ENCODE results near the gene CYP4A22.

The CYP4A22 gene

DNA sequence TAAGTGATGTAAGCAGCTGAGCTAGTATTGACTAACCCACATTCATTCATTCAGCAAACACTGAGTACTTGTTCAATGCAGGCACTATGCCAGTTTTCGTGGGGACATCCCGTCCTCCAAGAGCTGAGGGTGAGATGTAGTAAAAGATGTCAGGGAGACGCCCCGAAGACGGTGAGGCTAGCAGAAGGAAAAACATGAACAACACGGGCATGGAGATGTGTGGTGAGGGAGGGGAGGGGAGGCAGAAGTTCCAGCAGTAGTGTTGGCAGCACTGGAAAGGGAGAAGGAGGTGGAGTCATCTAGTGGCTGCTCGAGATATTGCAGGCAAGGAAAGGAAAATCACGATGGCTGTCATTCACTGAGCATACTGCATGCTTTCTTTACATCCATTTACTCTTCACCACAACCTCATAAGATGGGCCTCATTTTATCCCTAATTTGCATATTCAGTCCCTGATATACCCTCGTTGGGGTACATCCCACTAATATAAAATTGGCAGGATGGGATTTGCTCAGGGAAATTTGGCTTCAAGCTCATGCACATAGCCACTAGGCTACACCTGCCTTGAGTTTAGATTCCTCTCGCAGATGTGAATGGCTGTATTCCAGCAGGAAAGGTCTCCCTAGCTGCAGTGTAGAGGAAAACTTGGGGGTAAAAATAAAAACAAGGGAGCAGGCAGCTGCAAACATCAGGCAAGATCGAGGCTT, 38.1 kb downstream of the CYP4A22 start:
- H3K4me1 Mint-ChIP-seq (ENCODE audit: low read depth): peaks cover 6% of the 10 kb centered on the region
- H3K9me3 Mint-ChIP-seq: no peaks in the 10 kb centered on the region
- no peak overlapping the region for H3K4me3 Mint-ChIP-seq
- DNase-seq (ENCODE audit: low spot score): peak; percentile 30
- no peak overlapping the region for H3K27ac Mint-ChIP-seq
- no peaks in the 10 kb centered on the region for H3K36me3 Mint-ChIP-seq (ENCODE audit: low read depth)
- H3K27me3 Mint-ChIP-seq (ENCODE audit: low read depth): peaks cover 5% of the 10 kb centered on the region

DNA sequence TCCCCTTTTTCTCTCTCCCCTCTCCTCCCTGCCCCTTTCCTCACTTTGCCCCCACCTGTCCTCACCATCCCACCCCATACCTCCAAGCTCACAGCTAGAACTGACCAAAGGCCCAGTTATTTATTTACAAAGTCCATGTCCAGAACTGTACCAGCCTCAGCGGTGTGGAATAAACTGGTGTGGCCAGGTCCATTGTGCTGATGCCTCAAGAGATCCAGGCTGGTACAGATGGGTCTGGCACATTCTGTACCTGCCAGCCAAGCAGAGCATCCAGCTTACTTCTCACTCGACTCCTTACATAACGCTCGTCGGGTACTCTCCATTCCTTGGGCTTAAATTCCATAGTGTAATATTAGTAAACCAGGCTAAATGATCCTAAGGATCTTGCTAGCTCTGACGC, 40.8 kb downstream of the CYP4A22 start:
- DNase-seq (ENCODE audit: low spot score): no peak
- Mint-ChIP-seq H3K36me3 (ENCODE audit: low read depth) (no peaks in the 10 kb centered on the region), H3K9me3 (no peaks in the 10 kb centered on the region), H3K4me1 (ENCODE audit: low read depth) (peaks cover 6% of the 10 kb centered on the region), H3K27ac (no peak overlapping the region), H3K27me3 (ENCODE audit: low read depth) (peaks cover 10% of the 10 kb centered on the region), H3K4me3 (no peak overlapping the region)

DNA sequence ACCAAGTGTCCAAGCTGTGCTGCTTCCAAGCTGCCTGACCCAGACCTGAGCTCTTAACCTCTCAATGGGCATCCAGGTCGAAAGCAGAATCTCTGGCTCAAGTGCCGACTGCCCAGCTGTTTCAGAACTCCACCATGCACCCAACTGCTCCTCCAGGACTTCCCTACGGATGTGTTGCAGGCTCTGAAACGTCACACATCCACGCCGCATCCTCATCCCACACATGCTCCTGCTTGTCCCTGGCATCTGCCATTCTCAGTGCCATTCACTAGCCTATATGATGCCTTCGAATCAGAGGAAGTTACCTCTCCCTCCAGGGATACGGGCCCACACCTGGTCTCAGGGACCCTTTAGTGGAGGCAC, 41.4 kb downstream of the CYP4A22 start:
- H3K27me3 Mint-ChIP-seq (ENCODE audit: low read depth): peaks cover 10% of the 10 kb centered on the region
- peak overlapping the region; percentile 87 for H3K4me3 Mint-ChIP-seq
- H3K4me1 Mint-ChIP-seq (ENCODE audit: low read depth): peaks cover 6% of the 10 kb centered on the region
- peak overlapping the region; percentile 91 for H3K27ac Mint-ChIP-seq
- no peaks in the 10 kb centered on the region for H3K36me3 Mint-ChIP-seq (ENCODE audit: low read depth)
- DNase-seq (ENCODE audit: low spot score): no peak
- no peaks in the 10 kb centered on the region for H3K9me3 Mint-ChIP-seq

DNA sequence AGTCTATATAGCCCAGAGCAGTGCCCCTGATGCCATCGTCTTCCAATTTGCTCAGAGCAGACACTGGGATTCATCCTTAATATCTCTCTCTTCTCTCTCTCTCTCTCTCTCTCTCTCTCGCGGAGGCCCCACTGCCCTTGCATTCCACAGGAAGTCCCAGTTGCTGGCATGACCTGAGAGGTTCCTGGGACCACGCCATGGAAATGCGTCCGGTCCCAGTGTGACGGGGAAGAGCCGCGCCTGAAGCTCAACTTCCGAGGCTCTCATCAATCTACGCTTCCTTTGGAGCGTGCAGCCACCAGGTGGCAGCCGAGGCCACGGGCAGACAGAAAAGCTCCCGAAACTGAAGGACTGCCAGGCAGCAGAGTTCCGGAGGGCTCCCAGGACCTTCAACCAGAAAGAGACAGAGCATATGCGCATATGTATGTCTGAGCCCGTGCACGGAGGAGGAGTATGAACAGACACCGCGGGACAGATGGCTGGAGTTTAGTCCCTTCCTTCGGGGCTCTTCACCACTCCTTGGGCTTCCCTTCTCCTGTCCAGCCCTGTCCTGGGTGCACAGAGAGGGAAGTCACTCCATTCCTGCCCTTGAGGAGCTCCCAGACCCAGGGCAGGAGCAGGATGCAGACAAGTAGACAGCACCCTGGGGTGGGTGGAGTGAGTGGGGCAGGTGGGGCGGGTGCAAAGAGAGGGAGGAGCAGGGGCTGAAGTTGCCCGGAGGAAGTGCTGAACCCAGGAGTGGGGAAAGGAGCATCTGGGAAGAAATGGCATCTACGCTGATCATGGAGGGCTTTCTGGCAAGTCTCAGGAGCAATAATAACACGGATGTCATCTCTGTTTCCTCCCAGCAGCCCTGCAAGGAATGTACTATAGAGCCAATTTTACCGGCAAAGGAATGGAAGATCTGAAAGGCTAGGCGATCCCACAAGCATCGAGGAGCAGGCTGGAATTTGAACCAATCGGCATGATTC, 42.1 kb downstream of the CYP4A22 start:
- H3K4me1 Mint-ChIP-seq (ENCODE audit: low read depth): peaks cover 6% of the 10 kb centered on the region
- DNase-seq (ENCODE audit: low spot score): peak; percentile 82
- H3K27ac Mint-ChIP-seq: peak overlapping the region; percentile 91
- H3K4me3 Mint-ChIP-seq: peak overlapping the region; percentile 87
- H3K27me3 Mint-ChIP-seq (ENCODE audit: low read depth): peaks cover 10% of the 10 kb centered on the region
- no peaks in the 10 kb centered on the region for H3K36me3 Mint-ChIP-seq (ENCODE audit: low read depth)
- no peaks in the 10 kb centered on the region for H3K9me3 Mint-ChIP-seq

DNA sequence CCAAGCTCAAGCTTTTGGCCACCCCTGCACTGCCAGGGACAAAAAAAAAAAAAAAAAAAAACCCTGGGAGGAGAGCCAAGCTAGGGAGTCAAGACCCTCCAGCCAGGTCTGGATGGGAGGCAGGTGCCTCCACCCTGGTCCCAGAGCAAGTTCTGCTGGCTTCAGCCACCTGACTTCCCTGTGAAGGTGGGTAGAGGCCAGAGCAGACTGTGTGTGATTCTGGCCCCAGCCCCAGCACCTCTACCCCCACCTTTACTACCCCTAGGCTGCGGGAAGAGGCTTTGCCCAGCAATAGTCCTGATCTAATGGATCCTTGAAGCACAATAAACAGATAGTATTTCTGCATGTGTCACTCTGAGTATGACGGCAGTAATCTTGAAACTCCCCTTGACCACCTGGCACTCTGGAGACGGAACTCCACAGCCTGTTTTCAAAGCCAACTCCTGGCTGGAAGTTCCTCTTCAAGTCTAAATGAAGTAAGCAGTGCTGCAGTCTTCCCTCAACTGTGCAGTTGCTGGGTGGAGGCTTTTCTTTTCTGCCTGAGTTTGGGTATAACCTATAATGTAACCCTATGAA, 42.8 kb downstream of the CYP4A22 start:
- Mint-ChIP-seq H3K4me1 (ENCODE audit: low read depth) (peaks cover 6% of the 10 kb centered on the region), H3K9me3 (no peaks in the 10 kb centered on the region), H3K27me3 (ENCODE audit: low read depth) (peaks cover 10% of the 10 kb centered on the region), H3K27ac (no peak overlapping the region), H3K4me3 (no peak overlapping the region), H3K36me3 (ENCODE audit: low read depth) (no peaks in the 10 kb centered on the region)
- no peak for DNase-seq (ENCODE audit: low spot score)

DNA sequence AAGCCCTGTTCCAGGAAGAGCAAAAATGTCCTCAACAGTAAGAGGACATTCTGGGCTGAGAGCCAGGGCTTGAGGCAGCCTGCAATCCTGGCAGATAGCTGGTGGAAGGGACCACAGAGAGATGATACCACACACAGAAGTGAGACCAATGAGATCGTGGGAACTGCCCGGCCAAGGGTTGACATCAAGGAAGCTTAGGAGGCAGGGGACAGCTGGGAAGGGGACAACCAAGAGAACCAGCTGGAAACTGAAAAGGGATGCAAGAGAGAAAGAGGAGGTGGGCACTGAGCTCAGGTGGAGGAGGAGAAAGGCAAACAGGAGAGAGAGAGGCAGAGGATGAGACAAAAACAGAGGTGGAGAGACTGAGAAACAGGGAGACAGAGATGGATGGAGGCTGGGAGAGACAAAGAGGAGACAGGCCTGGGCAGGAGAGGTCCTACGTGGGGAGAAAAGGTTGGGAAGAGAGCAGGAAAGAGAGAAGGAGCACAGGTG, 43.4 kb downstream of the CYP4A22 start:
- no peak overlapping the region for H3K27ac Mint-ChIP-seq

DNA sequence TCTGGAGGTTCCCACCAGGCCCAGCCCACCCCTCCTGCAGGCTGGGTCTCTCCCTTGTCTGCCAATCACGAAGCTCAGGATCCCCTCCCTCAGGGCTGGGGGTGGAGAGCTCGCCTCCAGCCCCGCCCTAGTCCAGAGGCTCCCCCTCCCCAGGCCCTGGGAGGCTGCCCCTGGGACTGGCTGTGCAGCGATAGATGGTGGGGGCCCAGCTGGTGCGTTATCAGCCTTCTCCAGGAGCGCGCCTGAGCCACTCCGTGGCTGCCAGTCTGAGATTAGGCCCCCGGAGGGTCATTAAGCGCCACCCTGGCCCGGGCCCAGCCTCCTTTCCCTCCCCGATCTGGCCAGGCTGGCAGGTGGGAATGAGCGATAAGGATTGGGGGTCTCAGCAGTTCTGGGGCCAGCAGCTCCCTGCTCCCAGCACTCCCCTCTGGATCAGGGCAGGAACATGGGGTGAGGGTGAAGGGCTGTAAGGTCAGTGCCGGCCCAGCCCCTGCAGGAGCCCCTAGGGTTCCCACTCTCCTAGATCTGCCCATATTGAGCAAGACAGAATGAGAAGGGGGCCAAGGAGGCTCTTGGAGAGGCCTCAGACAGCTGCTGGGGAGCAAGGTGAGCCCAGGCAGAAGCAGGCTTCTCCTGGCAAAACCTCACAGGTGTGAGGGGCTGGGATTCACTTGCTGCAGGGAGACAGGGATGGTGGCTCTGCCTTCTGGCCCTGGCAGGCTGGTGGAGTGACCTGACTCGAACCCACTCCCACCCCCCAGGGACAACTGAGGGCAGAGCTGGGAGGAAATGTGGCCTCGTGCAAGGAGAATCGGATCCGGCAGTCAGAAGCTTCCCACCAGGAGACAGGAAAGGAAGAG, 44.1 kb downstream of the CYP4A22 start:
- Mint-ChIP-seq H3K9me3 (no peaks in the 10 kb centered on the region), H3K27me3 (ENCODE audit: low read depth) (peaks cover 10% of the 10 kb centered on the region), H3K4me3 (no peak overlapping the region), H3K36me3 (ENCODE audit: low read depth) (no peaks in the 10 kb centered on the region), H3K27ac (no peak overlapping the region), H3K4me1 (ENCODE audit: low read depth) (peaks cover 6% of the 10 kb centered on the region)
- DNase-seq (ENCODE audit: low spot score): no peak

More for the DNA sequence above, 43.4 kb downstream of the CYP4A22 start:
- Mint-ChIP-seq H3K4me1 (ENCODE audit: low read depth) (peaks cover 6% of the 10 kb centered on the region), H3K36me3 (ENCODE audit: low read depth) (no peaks in the 10 kb centered on the region), H3K27me3 (ENCODE audit: low read depth) (peaks cover 10% of the 10 kb centered on the region), H3K9me3 (no peaks in the 10 kb centered on the region), H3K4me3 (no peak overlapping the region)
- no peak for DNase-seq (ENCODE audit: low spot score)

DNA sequence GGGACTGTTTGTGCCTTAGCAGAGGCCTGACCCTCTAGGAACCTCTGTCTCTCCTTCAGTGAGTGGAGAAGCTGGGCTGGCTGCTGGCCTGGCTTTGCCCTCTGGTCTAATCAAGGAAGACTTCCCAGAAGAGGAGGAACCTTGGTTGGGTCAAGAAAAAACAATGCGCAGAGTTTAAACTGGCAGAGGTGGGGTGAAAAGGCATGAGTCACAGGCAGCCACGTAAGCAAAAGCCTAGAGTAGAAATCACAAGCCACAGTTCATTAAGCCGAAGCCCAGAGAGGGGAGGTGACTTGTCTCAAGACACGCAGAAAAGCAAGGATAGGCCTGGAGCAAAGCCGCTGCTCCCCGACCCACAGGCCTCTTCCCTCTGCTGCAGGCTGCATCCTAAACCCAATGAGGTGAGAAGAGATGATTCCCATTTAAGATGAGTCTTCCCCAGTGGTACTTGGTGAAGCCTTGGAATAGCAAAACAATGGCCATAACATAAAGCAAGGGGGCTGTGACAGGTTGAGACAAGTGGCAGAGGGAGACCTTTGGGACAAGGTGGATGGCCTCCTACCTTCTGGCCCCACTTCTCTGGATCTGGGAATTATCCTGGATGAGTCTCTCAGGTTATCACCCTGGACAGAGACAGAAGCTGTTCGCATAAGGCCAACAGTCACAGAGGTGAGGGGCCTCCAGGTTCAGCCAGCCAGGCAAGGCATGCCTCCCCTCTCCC, 44.9 kb downstream of the CYP4A22 start:
- DNase-seq (ENCODE audit: low spot score): no peak
- Mint-ChIP-seq H3K36me3 (ENCODE audit: low read depth) (no peaks in the 10 kb centered on the region), H3K27me3 (ENCODE audit: low read depth) (peaks cover 10% of the 10 kb centered on the region), H3K9me3 (no peaks in the 10 kb centered on the region), H3K4me1 (ENCODE audit: low read depth) (peaks cover 6% of the 10 kb centered on the region), H3K27ac (no peak overlapping the region), H3K4me3 (no peak overlapping the region)

DNA sequence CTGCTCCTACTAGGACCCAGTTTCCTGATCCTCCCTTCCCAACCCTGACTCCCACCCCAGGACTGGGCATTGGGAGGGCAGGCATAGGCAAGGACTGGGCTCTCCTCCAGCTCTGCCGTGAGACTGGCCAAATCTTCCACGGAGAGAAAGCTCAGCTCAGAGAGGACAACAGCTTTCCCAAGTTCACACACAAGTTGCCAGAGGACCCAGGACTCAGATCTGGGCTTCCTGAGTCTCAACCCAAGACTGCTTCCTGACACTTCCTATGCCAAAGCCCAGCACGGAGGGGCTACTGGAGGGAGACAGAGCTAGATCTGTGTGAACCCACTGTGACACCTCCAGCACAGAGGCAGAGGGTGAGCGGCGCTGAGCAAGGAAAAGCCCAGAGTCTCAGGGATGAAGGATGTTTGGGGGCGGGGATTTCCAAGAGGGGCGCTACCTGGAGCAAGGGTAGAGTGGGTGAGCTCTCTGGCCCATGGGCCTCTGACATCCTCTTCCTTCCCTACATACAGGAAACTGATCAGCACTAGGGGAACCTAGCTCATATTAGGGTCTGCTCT, 45.5 kb downstream of the CYP4A22 start:
- peaks cover 10% of the 10 kb centered on the region for H3K27me3 Mint-ChIP-seq (ENCODE audit: low read depth)
- no peak overlapping the region for H3K27ac Mint-ChIP-seq
- H3K36me3 Mint-ChIP-seq (ENCODE audit: low read depth): no peaks in the 10 kb centered on the region
- no peaks in the 10 kb centered on the region for H3K9me3 Mint-ChIP-seq
- peaks cover 6% of the 10 kb centered on the region for H3K4me1 Mint-ChIP-seq (ENCODE audit: low read depth)
- DNase-seq (ENCODE audit: low spot score): no peak
- no peak overlapping the region for H3K4me3 Mint-ChIP-seq

DNA sequence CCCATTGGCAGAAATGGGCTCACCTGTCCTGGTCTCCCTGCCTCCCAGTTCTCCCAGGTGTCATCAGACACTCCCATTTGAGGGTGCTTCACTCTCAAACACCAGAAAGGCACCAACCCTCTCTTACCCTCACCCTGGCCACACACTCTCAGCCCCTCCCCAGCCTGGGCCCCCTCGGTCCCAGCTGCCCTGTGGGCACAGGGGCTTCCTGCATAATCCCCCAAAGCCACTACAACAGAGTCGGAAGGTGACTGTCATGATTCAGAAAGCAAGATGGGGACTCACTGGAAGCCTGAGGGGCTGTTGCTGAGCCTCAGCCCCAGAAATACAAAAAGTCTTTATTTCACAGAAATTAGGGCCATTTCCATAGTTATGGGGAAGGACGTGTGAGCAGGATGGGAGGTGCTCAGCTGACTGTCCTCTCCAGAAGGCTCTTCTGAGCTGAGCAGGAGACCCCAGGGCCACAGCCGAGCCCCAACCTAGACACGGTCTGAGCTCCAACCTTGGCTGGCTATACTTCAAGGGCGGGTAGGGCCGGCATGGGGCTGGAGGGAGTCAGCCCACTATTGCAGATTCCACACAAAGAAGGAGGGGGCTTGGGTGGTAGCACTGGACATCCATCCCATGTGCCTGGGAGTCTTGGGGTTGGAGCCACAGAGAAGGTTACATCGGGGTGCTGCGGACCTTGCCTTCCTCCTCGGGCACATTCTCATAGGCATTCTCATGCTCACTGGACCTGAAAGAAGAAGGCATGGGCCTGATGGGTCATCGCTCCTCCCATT, 46.3 kb downstream of the CYP4A22 start:
- H3K27ac Mint-ChIP-seq: no peak overlapping the region
- H3K4me1 Mint-ChIP-seq (ENCODE audit: low read depth): peaks cover 6% of the 10 kb centered on the region
- H3K9me3 Mint-ChIP-seq: no peaks in the 10 kb centered on the region

DNA sequence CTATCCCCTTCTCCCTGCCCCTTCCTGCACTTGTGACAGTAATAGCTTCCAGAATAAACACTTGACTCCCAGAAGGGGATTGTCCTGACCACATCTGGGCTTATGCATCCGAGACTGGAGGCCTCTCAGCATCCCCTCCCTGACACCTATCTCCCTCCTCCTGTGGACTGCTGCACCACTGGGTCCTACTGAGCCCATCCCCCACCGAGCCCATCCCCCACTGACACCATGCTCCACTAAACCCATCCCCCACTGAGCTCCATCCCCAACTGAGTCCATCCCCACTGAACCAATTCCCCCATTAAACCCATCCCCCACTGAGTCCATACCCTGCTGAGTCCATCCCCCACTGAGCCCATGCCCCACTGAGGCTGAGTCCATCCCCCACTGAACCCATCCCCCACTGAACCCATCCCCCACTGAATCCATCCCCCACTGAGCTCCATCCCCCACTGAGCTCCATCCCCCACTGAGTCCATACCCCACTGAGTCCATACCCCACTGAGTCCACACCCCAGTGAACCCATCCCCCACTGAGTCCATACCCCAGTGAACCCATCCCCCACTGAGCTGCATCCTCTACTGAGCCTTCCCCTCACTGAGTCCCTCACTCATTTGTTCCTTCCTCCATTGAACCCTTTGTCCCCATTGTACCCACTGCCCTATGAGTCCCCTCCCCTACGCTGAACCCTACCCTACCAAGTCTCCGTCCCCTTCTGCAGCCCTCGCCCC, 47.0 kb downstream of the CYP4A22 start:
- H3K9me3 Mint-ChIP-seq: no peaks in the 10 kb centered on the region
- DNase-seq (ENCODE audit: low spot score): no peak
- H3K36me3 Mint-ChIP-seq (ENCODE audit: low read depth): no peaks in the 10 kb centered on the region
- H3K4me3 Mint-ChIP-seq: no peak overlapping the region
- H3K27me3 Mint-ChIP-seq (ENCODE audit: low read depth): peaks cover 10% of the 10 kb centered on the region
- no peak overlapping the region for H3K27ac Mint-ChIP-seq
- H3K4me1 Mint-ChIP-seq (ENCODE audit: low read depth): peaks cover 3% of the 10 kb centered on the region

More for the DNA sequence above, 46.3 kb downstream of the CYP4A22 start:
- Mint-ChIP-seq H3K36me3 (ENCODE audit: low read depth) (no peaks in the 10 kb centered on the region), H3K4me3 (no peak overlapping the region), H3K27me3 (ENCODE audit: low read depth) (peaks cover 10% of the 10 kb centered on the region)
- no peak for DNase-seq (ENCODE audit: low spot score)

Measured in T-helper 2 cell treated with Interferon-gamma antibody and Interleukin-4, amounts not matched to agents 5 μg/mL and 100 μg/mL, for 36 hours (primary cell).